Measurements from ENCODE around the gene TMA7B.
"Not testable (repeated sequence)": the region's sequence is repeated elsewhere in the genome, so short reads cannot be mapped to it uniquely, and the experiment has no call there.

TMA7B gene

DNA sequence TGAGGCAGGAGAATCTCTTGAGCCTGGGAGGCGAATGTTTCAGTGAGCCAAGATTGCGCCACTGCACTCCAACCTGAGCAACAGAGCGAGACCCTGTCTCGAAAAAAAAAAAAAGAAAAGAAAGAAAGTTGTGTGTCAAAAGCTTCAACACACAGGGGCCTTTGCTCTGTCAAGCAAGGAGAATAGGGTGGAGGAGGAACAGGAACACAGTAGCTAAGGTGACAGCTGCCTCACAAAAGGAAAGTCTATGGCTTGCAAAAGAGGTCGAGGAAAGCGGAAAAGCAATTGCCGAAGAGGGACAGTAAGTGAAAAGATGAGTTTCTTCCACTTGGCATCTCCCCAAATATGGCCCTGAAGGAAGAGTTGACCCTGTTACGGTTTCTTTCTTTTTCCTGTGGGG lies 26.5 kb upstream of the TMA7B start:
- no peak for DNase-seq

DNA sequence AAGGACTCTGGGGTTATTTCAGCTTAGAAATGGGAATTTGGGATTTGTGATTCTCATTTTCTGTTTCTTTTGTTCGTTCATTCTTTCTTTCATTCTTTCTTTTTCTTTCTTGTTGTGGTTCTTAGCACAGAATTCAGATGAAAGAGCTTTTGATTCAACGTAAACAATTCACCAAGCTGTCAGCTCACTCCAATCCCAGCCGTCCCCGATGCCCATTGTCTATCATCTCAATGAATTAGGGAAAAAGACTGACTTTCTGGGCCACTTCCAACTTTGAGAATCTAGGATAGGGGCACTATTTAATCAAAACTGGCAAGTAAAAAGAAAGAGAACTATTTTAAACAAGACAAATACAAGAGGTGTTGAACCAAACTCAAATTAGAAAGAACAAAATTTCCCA lies 25.1 kb upstream of the TMA7B start:
- no peak for DNase-seq

DNA sequence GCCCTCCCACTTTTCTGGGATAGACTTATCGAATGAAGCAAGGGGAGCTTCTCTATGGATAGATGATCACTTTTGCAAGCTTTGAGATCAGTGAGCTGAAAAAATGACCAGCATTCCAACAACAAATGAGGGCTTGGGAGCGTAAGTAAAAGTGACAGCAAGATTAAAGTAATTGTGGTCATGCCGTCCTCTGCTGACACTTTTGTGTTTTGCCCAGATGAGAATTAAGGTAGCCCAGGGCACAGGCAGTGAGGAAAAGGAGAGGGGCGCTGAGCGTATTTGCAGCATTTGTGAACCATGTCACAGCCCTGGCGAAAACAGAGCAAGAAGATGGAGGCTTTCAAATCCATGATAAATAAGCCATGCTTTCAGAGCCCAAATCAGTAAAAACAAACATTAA lies 24.6 kb upstream of the TMA7B start:
- no peak for DNase-seq

DNA sequence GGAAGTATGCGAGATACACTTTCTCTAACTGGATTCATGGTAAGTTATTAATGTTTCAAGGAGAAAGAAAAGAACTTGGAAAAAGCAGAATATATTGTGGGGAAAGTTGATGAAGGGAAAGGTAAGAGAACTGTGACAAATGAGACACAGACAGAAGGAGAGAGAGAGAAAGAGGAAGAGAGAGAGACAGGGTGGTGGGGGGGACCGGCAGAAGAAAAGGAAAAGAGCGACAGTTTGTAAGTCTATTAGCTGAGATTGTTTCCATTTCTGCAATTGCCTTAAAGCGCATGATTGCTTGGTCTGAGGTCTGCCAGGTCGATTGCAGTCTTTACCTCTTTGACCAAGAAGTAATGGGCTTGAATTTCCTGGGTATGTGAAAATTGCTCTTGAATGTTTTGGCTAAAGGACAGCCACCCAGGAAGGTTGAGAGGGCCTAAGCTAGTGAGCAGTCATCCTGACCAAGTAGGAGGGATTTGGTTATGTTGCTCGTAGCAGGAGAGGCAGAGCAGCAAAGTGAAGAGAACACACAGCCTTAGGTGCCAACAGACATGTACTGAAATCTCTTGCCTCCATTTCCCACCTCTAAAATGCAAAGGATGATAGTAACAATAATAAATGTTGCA lies 23.6 kb upstream of the TMA7B start:
- no peak for DNase-seq

GRCh38 chr22:39937906-39938305 lies 22.3 kb upstream of the TMA7B start:
- no peak for DNase-seq

DNA sequence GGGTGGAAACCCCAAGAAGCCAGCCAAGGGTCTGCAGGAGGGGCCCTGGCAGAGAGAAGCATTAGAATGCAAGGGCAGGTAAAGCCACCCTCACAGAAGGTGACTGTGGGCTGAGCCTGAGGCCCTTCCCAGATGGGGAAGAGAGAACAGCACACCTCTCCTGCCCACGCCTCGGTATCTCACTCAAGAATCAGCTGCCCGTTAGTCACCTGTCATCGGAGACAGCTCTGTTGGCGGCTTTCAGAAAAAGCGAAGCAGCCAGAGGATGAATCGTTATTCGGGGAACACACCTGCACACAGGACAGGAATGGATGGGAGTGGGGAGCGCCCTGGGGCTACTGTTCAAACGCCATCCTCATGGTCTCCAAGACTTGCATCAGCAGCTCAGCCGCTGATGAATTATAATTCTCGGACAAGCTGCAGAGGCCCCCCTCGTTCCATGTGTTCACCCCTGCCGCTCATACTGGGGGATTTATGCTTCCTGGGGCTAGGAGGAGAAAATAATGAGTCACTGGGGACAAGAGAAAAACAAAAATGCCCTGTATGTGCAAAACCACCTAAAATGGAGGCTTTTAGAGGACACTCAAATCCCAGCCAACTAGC lies 21.6 kb upstream of the TMA7B start:
- no peak for DNase-seq

DNA sequence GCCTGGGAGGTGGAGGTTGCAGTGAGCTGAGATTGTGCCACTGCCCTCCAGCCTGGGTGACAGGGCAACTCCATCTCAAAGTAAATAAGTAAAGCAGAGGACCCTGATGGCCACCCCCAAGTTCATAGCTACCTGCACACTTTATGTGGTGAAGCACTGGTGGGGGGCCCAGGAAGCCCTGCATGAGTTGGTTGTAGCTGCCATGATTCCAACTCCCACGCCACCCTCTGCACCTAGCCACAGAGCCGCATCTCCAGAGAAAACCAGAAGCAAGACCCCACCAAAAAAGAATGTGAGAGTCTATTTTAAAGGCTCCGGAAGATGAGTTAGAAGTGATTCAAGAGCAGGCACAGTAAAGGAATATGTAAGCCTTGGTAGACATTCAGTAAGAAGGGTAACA lies 20.4 kb upstream of the TMA7B start:
- DNase-seq: no peak

GRCh38 chr22:39940757-39941305 lies 19.4 kb upstream of the TMA7B start:
- no peak for DNase-seq

DNA sequence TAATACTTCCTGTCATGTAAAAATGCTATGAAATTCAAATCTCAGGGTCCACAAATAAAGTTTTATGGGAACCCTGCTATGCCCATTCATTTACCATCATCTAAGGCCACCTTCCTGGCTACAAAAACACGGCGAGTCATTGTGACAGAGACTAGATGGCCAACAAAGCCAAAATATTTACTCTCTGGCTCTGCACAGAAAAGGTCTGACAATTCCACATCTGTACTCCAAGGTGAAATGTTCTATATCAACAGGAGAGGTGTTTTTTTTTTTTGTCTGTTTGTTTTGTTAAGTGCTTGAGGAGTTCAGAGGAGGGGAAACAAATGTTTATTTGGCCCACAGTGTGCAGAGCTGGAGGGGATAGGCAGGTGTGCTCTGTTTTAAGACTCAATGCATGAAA lies 18.6 kb upstream of the TMA7B start:
- no peak for DNase-seq

GRCh38 chr22:39942439-39943230 lies 17.6 kb upstream of the TMA7B start:
- no peak for DNase-seq

- no peak for DNase-seq
Measured at GRCh38 chr22:39943337-39943736, 16.9 kb upstream of the TMA7B start.

DNA sequence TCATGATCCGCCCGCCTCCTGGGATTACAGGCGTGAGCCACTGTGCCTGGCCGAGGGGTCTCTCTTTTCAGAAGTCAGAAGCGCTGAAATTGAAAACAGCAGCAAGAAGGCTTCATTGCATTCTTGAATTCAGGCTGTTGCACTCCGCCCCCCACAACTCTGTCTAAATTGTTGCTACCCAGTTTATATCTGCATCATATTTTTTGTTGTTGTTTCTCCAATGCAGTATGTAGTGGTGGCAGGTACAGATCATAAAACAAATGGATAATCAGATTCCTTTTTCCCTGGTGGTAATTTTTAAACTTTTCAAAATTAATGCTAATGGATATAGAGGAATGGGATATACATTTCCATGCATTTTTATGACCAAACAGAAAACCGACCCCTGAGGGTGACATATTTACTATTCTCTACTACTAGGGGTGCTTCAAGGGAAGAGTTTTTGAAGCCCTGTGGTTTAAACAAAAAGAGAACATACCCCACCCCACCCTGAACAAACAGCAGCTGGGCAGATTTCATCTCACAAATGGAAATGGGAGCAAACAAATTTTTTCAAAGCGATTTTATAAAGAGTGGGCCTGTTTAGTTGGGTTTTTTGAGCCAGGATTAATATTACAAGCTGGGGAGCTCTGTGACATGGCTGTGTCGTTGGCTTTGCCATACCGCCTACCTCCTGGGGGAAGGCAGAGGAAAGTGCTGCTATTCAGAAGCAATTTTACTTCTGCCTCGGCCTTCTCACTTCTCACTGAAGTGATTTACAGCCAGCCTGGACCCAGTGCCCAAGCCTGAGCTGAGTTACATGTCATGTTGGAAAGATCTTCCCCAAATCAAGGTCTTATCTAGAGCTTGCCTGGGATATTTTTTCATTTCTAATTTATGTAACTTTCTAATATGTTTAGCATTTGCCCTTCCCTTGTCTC lies 16.0 kb upstream of the TMA7B start:
- DNase-seq: no peak

GRCh38 chr22:39946126-39946502 lies 14.1 kb upstream of the TMA7B start:
- no peak for DNase-seq

DNA sequence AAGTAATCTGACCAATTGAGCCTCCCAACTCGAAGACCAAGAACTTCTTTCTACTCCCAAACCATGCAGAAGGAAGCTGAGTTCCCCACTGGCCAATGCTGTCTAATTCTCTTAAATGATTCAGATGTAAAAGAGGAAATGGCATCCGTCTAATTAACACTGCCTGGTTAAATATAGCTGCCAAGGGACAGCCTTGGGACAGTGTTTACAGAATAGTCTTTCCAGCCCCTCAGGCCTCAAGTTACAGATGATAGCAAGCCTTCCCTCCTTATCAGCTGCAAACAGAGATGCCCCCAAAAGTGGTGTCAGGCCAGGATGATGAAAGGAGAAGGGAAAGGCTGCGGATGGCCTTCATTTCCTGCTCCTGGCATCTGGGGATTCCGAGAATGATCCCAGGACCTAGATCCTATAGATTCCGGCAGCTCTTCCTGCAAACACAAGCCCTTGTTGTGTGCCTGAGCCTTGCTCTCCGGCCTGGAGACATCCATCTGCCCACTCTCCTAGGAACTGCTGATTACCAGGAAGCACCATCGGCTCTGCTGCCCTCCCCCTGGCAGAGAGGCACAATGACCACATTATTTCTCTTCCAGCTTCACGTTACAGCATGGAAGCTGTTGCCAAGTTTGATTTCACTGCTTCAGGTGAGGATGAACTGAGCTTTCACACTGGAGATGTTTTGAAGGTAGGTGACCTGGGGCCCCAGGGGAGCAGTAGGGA lies 13.5 kb upstream of the TMA7B start:
- DNase-seq: no peak

- no peak for DNase-seq
Measured at GRCh38 chr22:39947220-39948216, 12.7 kb upstream of the TMA7B start.

GRCh38 chr22:39949964-39950737 lies 10.0 kb upstream of the TMA7B start:
- DNase-seq: no peak

- not testable (repeated sequence) for DNase-seq
Measured at GRCh38 chr22:39951603-39952293, 8.4 kb upstream of the TMA7B start.

DNA sequence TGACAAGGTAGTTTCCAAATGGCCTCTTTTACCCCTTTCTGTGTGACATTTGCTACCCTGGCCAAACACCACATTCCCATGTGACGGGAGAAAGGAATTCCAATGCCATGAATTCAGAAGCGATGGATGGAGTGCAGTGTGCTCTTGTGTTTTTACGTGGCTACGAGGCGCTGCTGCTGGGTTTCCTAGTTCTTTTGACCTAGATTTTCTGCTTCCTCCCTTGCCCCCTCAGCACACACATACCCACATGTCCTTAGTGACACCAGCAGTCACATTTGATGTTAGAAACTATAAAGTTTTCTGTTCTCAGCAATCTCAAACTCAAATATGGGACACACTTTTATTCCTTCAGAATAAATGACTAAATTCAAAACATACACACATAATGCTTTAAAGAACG lies 7.8 kb upstream of the TMA7B start:
- DNase-seq: no peak

DNA sequence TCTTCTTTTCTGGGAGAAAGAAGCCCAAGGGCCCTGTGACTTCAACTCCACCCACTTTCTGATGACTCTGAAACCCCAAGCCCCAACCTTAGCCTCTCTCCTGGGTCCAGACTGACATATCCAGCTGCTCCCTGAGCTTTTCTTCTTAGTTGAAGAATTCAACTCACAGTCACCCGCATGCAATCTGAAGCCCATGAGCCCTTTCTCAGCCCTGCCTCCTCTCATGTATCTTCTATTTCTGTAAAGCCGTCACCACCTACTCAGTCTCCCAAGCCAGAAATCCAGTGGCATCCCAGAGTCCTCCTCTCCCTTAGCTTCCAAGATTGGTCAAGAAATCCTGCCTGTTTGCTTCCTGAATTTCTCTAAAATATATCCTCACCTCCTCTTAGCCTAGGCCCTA lies 7.1 kb upstream of the TMA7B start:
- DNase-seq: no peak
